ENCODE results near the gene BNC2. TPM values are rescaled to one million over a fixed set of nuclear protein-coding genes. Genes with fewer than 3 reads are reported as not detected.

Gene BNC2
- total RNA-seq, 1 experiment from 2014 or later: not detected

DNA sequence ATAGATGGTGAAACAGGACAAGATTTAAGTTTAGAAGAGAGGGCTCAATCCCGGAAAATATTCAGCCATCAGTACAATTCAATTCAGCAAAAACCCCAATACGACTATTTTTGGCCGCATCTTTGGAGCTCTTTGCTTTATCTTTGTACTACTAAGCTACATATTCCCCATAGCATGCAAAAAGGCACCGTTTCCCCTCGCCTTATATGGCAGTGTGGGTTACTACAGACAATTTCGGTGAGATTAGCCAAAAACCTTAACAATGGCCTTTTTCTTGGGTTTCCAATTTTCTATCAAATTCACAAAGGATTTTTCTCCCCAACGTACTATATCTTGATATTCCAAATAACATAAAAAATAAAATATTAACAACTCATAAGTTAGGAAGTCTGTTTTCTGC, 382.6 kb downstream of the BNC2 start:
- no peaks in the 10 kb centered on the region for H3K9me3 Mint-ChIP-seq (ENCODE audit: low read depth, unreplicated experiment)
- intact Hi-C loops (cut with micrococcal nuclease; ENCODE audit: unreplicated experiment): no loop called here
- CTCF ChIA-PET: no interaction called here
- no peak overlapping the region for H3K27ac Mint-ChIP-seq (ENCODE audit: unreplicated experiment)
- no peak for DNase-seq
- no peaks in the 10 kb centered on the region for H3K36me3 Mint-ChIP-seq (ENCODE audit: insufficient read depth, unreplicated experiment)
- TF ChIP-seq, protein P1, sequence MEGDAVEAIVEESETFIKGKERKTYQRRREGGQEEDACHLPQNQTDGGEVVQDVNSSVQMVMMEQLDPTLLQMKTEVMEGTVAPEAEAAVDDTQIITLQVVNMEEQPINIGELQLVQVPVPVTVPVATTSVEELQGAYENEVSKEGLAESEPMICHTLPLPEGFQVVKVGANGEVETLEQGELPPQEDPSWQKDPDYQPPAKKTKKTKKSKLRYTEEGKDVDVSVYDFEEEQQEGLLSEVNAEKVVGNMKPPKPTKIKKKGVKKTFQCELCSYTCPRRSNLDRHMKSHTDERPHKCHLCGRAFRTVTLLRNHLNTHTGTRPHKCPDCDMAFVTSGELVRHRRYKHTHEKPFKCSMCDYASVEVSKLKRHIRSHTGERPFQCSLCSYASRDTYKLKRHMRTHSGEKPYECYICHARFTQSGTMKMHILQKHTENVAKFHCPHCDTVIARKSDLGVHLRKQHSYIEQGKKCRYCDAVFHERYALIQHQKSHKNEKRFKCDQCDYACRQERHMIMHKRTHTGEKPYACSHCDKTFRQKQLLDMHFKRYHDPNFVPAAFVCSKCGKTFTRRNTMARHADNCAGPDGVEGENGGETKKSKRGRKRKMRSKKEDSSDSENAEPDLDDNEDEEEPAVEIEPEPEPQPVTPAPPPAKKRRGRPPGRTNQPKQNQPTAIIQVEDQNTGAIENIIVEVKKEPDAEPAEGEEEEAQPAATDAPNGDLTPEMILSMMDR (IDR thresholded peaks at IDR 0.05; ENCODE audit: unreplicated experiment): no peak
- BruUV-seq (replicated peaks): no TSS peak
- no peak overlapping the region for H3K4me3 Mint-ChIP-seq (ENCODE audit: low read depth, unreplicated experiment)
- no peaks in the 10 kb centered on the region for H3K27me3 Mint-ChIP-seq (ENCODE audit: unreplicated experiment)
- H3K4me1 Mint-ChIP-seq (ENCODE audit: low read depth, unreplicated experiment): no peaks in the 10 kb centered on the region

GRCh38 chr9:16485575-16486321, 384.7 kb downstream of the BNC2 start:
- Mint-ChIP-seq H3K4me3 (ENCODE audit: low read depth, unreplicated experiment) (no peak overlapping the region), H3K27me3 (ENCODE audit: unreplicated experiment) (no peaks in the 10 kb centered on the region), H3K27ac (ENCODE audit: unreplicated experiment) (no peak overlapping the region), H3K4me1 (ENCODE audit: low read depth, unreplicated experiment) (no peaks in the 10 kb centered on the region), H3K36me3 (ENCODE audit: insufficient read depth, unreplicated experiment) (no peaks in the 10 kb centered on the region), H3K9me3 (ENCODE audit: low read depth, unreplicated experiment) (no peaks in the 10 kb centered on the region)
- CTCF ChIA-PET: no interaction called here
- intact Hi-C loops (cut with micrococcal nuclease; ENCODE audit: unreplicated experiment): no loop called here
- DNase-seq: no peak
- TF ChIP-seq, protein P1 (IDR thresholded peaks at IDR 0.05; ENCODE audit: unreplicated experiment): no peak
- BruUV-seq (replicated peaks): no TSS peak

DNA sequence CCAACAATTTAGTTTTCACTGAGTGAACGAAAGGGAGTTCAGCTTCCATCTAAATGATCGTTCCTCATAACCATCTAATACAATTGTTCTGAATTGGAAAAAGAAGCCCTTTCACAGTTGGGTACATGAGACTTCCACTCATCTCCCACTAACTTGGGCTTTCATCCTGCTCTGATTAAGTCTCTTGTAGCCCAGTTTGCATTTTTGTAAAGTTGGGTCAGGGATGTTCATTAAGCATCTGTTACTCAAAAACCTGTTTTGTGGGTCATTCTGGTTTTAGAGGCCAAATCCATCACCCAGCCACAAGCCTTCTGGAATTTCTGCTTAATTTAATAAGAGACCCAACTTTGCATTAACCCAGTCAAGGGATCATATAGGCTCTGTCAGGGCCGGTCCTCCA, 385.3 kb downstream of the BNC2 start:
- TF ChIP-seq, protein P1 (IDR thresholded peaks at IDR 0.05; ENCODE audit: unreplicated experiment): no peak
- Mint-ChIP-seq H3K36me3 (ENCODE audit: insufficient read depth, unreplicated experiment) (no peaks in the 10 kb centered on the region), H3K27me3 (ENCODE audit: unreplicated experiment) (no peaks in the 10 kb centered on the region), H3K4me1 (ENCODE audit: low read depth, unreplicated experiment) (no peaks in the 10 kb centered on the region), H3K27ac (ENCODE audit: unreplicated experiment) (no peak overlapping the region), H3K9me3 (ENCODE audit: low read depth, unreplicated experiment) (no peaks in the 10 kb centered on the region), H3K4me3 (ENCODE audit: low read depth, unreplicated experiment) (no peak overlapping the region)
- BruUV-seq (replicated peaks): no TSS peak
- CTCF ChIA-PET: no interaction called here
- intact Hi-C loops (cut with micrococcal nuclease; ENCODE audit: unreplicated experiment): no loop called here
- DNase-seq: no peak

- intact Hi-C loops (cut with micrococcal nuclease; ENCODE audit: unreplicated experiment): no loop called here
- TF ChIP-seq, protein P1 (IDR thresholded peaks at IDR 0.05; ENCODE audit: unreplicated experiment): no peak
- Mint-ChIP-seq H3K9me3 (ENCODE audit: low read depth, unreplicated experiment) (no peaks in the 10 kb centered on the region), H3K27me3 (ENCODE audit: unreplicated experiment) (no peaks in the 10 kb centered on the region), H3K27ac (ENCODE audit: unreplicated experiment) (no peak overlapping the region), H3K4me3 (ENCODE audit: low read depth, unreplicated experiment) (no peak overlapping the region), H3K36me3 (ENCODE audit: insufficient read depth, unreplicated experiment) (no peaks in the 10 kb centered on the region), H3K4me1 (ENCODE audit: low read depth, unreplicated experiment) (no peaks in the 10 kb centered on the region)
- CTCF ChIA-PET: no interaction called here
- no TSS peak for BruUV-seq (replicated peaks)
- no peak for DNase-seq
These were observed 385.7 kb downstream of the BNC2 start for GRCh38 chr9:16484744-16485143.

All from Calu3 (cell line).